Measurements from ENCODE around the gene LMOD1. TPM values are rescaled to one million over a fixed set of nuclear protein-coding genes. Genes with fewer than 3 reads are reported as not detected.

Gene LMOD1
- total and polyA plus RNA-seq, 2 donors (not counting 1 experiment from before 2014, with no cell fraction given) = not detected

GRCh38 chr1:201982082-201982622, 35.8 kb upstream of the LMOD1 start:
- WGBS (ENCODE audit: insufficient coverage) = 8% methylated on average over 23 of the region's 31 CpGs
- peaks cover 11% of the 10 kb centered on the region for H3K79me2 ChIP-seq (ENCODE audit: control insufficient read depth, insufficient read depth, low read length)
- intact Hi-C loops (cut with micrococcal nuclease) = loop anchor here (1.0 to 10.0 kb wide), 5 partner anchors 153 to 960 kb away; partner anchors contain the start of genes IPO9, KIF21B, PPP1R12B and PTPN7
- H3K27ac ChIP-seq (ENCODE audit: low read length in 2 of 2) = no peak overlapping the region
- H3K27me3 ChIP-seq (replicated peaks in 1 of 4; ENCODE audit: control extremely low read depth in 1 of 4, control insufficient read depth in 3 of 4, insufficient read depth in 4 of 4, low read length in 3 of 4) = no peaks in the 10 kb centered on the region
- DNase-seq (no peak), ATAC-seq (ENCODE audit: low read depth) (no peak)
- POLR2A ChIA-PET = interaction anchor here (0.5 kb wide), 1 partner anchor 22 kb away, joined by 3 read pairs; no protein-coding TSS in a partner anchor
- peak overlapping the region; percentile 95 for H3K4me2 ChIP-seq (replicated peaks; ENCODE audit: low read depth, low read length, poor library complexity, severe bottlenecking)
- H3K4me3 Mint-ChIP-seq = peak overlapping the region; percentile 97
- CTCF ChIA-PET = interaction anchor here (1.0 to 4.1 kb wide), 4 partner anchors 8 to 501 kb away, joined by 3 to 17 read pairs (median 3); no protein-coding TSS in a partner anchor
- peak overlapping the region; percentile 87 for H3K9ac ChIP-seq (ENCODE audit: low read length)
- no peaks in the 10 kb centered on the region for H3K9me3 Mint-ChIP-seq (ENCODE audit: insufficient read depth)
- H3K27ac Mint-ChIP-seq = peak overlapping the region; percentile 89
- no peaks in the 10 kb centered on the region for H3K9me3 ChIP-seq (ENCODE audit: control extremely low read depth in 1 of 3, control insufficient read depth in 2 of 3, insufficient read depth in 1 of 3, low read length in 2 of 3)
- H3K4me1 Mint-ChIP-seq = peaks cover 27% of the 10 kb centered on the region
- H3K4me3 ChIP-seq (ENCODE audit: control extremely low read depth in 1 of 5, extremely low read depth in 1 of 5, insufficient read depth in 1 of 5, low read depth in 2 of 5, low read length in 4 of 5) = peak overlapping the region; percentile 51 to 94 (median 67)
- H3K27me3 Mint-ChIP-seq = no peaks in the 10 kb centered on the region
- H2AFZ ChIP-seq (ENCODE audit: insufficient read depth, low read depth, low read length, poor library complexity, severe bottlenecking) = peak overlapping the region; percentile 93
- TF ChIP-seq EZH2 (IDR thresholded peaks at IDR 0.05; ENCODE audit: borderline replicate concordance, insufficient read depth, low read depth, low read length, poor library complexity, severe bottlenecking) (no peak), CTCF (IDR thresholded peaks at IDR 0.05) (no peak)
- peaks cover 4% of the 10 kb centered on the region for H4K20me1 ChIP-seq (ENCODE audit: control insufficient read depth, insufficient read depth, low read length, poor library complexity, severe bottlenecking)
- peaks cover 11 to 13% of the 10 kb centered on the region in 2 donors for H3K4me1 ChIP-seq (ENCODE audit: control insufficient read depth in 2 of 2, insufficient read depth in 2 of 2, low read length in 2 of 2)
- H3K36me3 ChIP-seq (replicated peaks in 1 of 2; ENCODE audit: control extremely low read depth in 1 of 2, control insufficient read depth in 1 of 2, extremely low read depth in 1 of 2, insufficient read depth in 2 of 2, low read length in 1 of 2) = no peaks in the 10 kb centered on the region

All from B cell (primary cell).